Trophoblast cell (in vitro differentiated cells and primary cell): Measurements from ENCODE around the gene AFG1L.
"Not testable (repeated sequence)": the region's sequence is repeated elsewhere in the genome, so short reads cannot be mapped to it uniquely, and the experiment has no call there.

Experiments
- DNase-seq, 2 donors: peaks; one replicate each; pipeline ENCODE4 v3.0.0-alpha.2; 2016
- H2AFZ ChIP-seq: 2 replicates; pipeline ENCODE4 v1.6.1; 2013; ENCODE audit warnings: low read length, moderate library complexity, mild to moderate bottlenecking; ENCODE audit not compliant: insufficient read depth, poor library complexity
- H2AK5ac ChIP-seq: 2 replicates; pipeline ENCODE4 v1.6.1; 2013; ENCODE audit warnings: mild to moderate bottlenecking, low read length
- H2BK120ac ChIP-seq: 2 replicates; pipeline ENCODE4 v1.6.1; 2013; ENCODE audit warnings: low read length, mild to moderate bottlenecking, moderate library complexity; ENCODE audit not compliant: insufficient read depth, poor library complexity
- H2BK12ac ChIP-seq: 2 replicates; pipeline ENCODE4 v1.6.1; 2013; ENCODE audit warnings: mild to moderate bottlenecking, low read length, moderate library complexity
- H2BK5ac ChIP-seq: 2 replicates; pipeline ENCODE4 v1.6.1; 2013; ENCODE audit warnings: low read length, low read depth, moderate library complexity, mild to moderate bottlenecking; ENCODE audit not compliant: poor library complexity
- H3K14ac ChIP-seq: 2 replicates; pipeline ENCODE4 v1.6.1; 2013; ENCODE audit warnings: mild to moderate bottlenecking, low read length
- H3K18ac ChIP-seq: 2 replicates; pipeline ENCODE4 v1.6.1; 2013; ENCODE audit warnings: mild to moderate bottlenecking, low read length
- H3K23ac ChIP-seq: 2 replicates; pipeline ENCODE4 v1.6.1; 2013; ENCODE audit warnings: low read length
- H3K27ac ChIP-seq: 2 replicates; pipeline ENCODE4 v1.5.1; 2013; ENCODE audit warnings: low read depth, mild to moderate bottlenecking, inconsistent platforms, low read length, moderate library complexity
- H3K27me3 ChIP-seq: 2 replicates; pipeline ENCODE4 v1.6.1; 2013; ENCODE audit warnings: inconsistent platforms, mild to moderate bottlenecking, low read length, moderate library complexity; ENCODE audit not compliant: insufficient read depth
- H3K36me3 ChIP-seq, 2 experiments: 1 replicate in 1 of 2; 2 replicates in 1 of 2; pipeline ENCODE4 v1.6.1; 2013; ENCODE audit warnings: low read length in 2 of 2, mild to moderate bottlenecking in 2 of 2, moderate library complexity in 1 of 2; ENCODE audit not compliant: insufficient read depth in 2 of 2, control insufficient read depth in 1 of 2
- H3K4ac ChIP-seq: 2 replicates; pipeline ENCODE4 v1.6.1; 2013; ENCODE audit warnings: low read depth, mild to moderate bottlenecking, low read length, moderate library complexity
- H3K4me1 ChIP-seq, 2 experiments: 1 replicate in 1 of 2; 2 replicates in 1 of 2; pipeline ENCODE4 v1.6.1; 2013; ENCODE audit warnings: low read length in 2 of 2, mild to moderate bottlenecking in 2 of 2, moderate library complexity in 1 of 2; ENCODE audit not compliant: insufficient read depth in 2 of 2, control insufficient read depth in 1 of 2
- H3K4me2 ChIP-seq: 2 replicates; pipeline ENCODE4 v1.6.1; 2013; ENCODE audit warnings: inconsistent platforms, mild to moderate bottlenecking, low read length, moderate library complexity
- H3K4me3 ChIP-seq: 2 replicates; pipeline ENCODE4 v1.5.1; 2013; ENCODE audit warnings: mild to moderate bottlenecking, low read depth, low read length, inconsistent platforms
- H3K79me1 ChIP-seq: one replicate; pipeline ENCODE4 v1.6.1; 2013; ENCODE audit warnings: low read length
- H3K79me2 ChIP-seq: 2 replicates; pipeline ENCODE4 v1.6.1; 2013; ENCODE audit warnings: low read length, mild to moderate bottlenecking; ENCODE audit not compliant: control insufficient read depth, insufficient read depth, poor library complexity
- H3K9ac ChIP-seq: 2 replicates; pipeline ENCODE4 v1.6.1; 2013; ENCODE audit warnings: mild to moderate bottlenecking, low read length
- H3K9me3 ChIP-seq: 2 replicates; pipeline ENCODE4 v1.6.1; 2013; ENCODE audit warnings: low read depth, mild to moderate bottlenecking, control low read depth, inconsistent platforms, low read length; ENCODE audit not compliant: insufficient read depth
- H4K12ac ChIP-seq: 2 replicates; pipeline ENCODE4 v1.6.1; 2013; ENCODE audit warnings: low read depth, mild to moderate bottlenecking, low read length, moderate library complexity
- H4K8ac ChIP-seq: 2 replicates; pipeline ENCODE4 v1.6.1; 2013; ENCODE audit warnings: low read depth, mild to moderate bottlenecking, low read length, moderate library complexity
- H4K91ac ChIP-seq: one replicate; pipeline ENCODE4 v1.6.1; 2013; ENCODE audit warnings: low read depth, mild to moderate bottlenecking, low read length, moderate library complexity
- whole genome bisulfite sequencing: extraction: QIAGEN DNeasy Blood & Tissue Kit; methylation state at CpG from one replicate; pipeline ENCODE4 v1.1.7; 2013; ENCODE audit warnings: missing lambda C conversion rate; ENCODE audit not compliant: insufficient read length, insufficient coverage; ENCODE audit errors: extremely low coverage; 5-methylcytosine and 5-hydroxymethylcytosine counted together

Gene AFG1L

DNA sequence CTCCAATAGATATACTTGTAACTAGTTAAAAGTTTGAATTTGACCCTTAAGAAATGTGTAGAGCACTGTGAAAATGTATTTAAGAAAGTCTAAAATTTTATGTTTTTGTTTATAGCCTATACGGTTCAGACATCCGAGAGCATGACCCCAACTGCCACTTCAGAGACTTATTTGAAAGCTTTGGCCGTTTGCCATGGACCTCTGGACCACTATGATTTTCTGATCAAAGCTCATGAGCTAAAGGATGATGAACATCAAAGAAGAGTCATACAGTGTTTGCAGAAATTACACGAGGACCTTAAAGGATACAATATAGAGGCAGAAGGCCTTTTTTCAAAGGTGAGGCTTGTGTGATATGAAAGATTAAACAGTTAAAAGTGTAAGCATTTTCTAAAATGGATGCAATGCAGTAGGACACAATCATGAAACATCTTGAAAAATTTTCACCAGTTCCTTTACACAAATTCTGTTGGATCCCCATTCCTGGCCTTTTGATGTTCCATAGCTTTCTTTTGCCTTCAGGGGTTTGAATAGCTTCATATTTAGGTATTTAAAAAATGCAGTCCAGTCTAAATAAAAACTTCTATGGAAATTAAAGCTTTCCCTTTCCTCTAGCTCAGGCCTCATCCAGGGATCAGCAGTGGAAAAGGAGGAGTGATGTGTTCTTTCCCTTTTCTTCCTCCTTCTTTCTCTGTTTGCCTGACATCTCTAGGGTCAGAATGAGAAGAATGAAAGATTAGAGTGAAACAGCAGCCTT is 29.0 kb downstream of the AFG1L start:
- Histone ChIP-seq H3K36me3 (peaks cover 2 to 3% of the 10 kb centered on the region in 2 experiments), H3K4me1 (no peaks in the 10 kb centered on the region), H2AK5ac (no peak overlapping the region), H3K4me2 (no peak overlapping the region), H4K12ac (no peak overlapping the region), H3K23ac (no peak overlapping the region), H3K4ac (no peak overlapping the region), H3K79me1 (no peaks in the 10 kb centered on the region), H3K18ac (no peak overlapping the region), H3K14ac (no peak overlapping the region), H3K9ac (no peak overlapping the region), H3K27ac (no peak overlapping the region), H2BK120ac (no peak overlapping the region), H2BK12ac (no peak overlapping the region), H3K27me3 (no peaks in the 10 kb centered on the region), H3K79me2 (no peaks in the 10 kb centered on the region), H2BK5ac (no peak overlapping the region), H4K8ac (no peak overlapping the region), H2AFZ (no peak overlapping the region), H4K91ac (no peak overlapping the region), H3K4me3 (no peak overlapping the region), H3K9me3 (no peaks in the 10 kb centered on the region)
- no CpG with 5 or more reads among the region's 4 CpGs for WGBS
- peak in 1 of 2 donors; percentile 35 for DNase-seq

DNA sequence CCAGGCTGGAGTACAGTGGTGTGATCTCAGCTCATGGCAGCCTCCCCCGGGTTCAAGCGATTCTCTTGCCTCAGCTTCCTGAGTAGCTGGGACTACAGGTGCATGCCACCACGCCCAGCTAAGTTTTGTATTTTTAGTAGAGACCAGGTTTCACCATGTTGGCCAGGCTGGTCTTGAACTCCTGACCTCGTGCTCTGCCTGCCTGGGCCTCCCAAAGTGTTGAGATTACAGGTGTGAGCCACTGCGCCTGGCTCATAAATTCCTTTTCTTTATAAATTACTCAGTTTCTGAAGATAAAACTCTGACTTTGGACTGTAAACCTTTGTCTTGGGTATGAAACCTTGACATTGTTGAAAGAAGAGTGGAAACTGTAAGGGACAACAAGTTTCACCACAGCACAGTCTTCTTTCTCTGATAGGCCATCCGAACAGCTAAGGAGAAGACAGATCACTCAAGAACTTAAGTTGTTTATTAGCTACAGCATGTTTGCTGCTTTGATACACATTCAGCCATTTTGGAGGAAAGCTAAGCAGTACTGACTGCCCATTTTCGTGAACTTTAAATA is 35.4 kb downstream of the AFG1L start:
- not testable (repeated sequence) for H3K4me2 ChIP-seq, H3K18ac ChIP-seq, H4K91ac ChIP-seq, H3K27ac ChIP-seq, H4K12ac ChIP-seq, DNase-seq, H2BK120ac ChIP-seq, H3K4ac ChIP-seq, H3K9me3 ChIP-seq, H3K79me1 ChIP-seq, H2BK5ac ChIP-seq, H3K79me2 ChIP-seq, H4K8ac ChIP-seq, H3K4me3 ChIP-seq, H3K9ac ChIP-seq, H2BK12ac ChIP-seq, H2AK5ac ChIP-seq, H3K27me3 ChIP-seq, H3K4me1 ChIP-seq, H3K23ac ChIP-seq, H3K36me3 ChIP-seq, H3K14ac ChIP-seq, H2AFZ ChIP-seq
- no CpG with 5 or more reads among the region's 7 CpGs for WGBS

DNA sequence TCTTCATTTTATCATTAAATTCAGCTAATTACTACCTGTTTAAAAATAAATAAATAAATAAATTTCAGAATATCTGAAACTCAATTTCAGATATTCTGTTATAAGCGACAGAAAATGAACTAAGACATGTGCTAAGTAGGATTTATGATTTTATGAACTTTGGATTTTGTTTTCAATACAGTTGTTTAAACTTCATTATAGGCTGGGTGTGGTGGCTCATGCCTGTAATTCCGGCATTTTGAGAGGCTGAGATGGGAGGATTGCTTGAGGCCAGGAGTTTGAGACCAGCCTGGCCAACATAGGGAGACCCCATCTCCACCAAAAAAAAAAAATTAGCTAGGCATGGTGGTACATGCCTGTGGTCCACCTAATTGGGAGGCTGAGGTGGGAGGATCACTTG is 36.0 kb downstream of the AFG1L start:
- Histone ChIP-seq H2AFZ (no peak overlapping the region), H3K18ac (no peak overlapping the region), H4K91ac (no peak overlapping the region), H4K12ac (no peak overlapping the region), H3K36me3 (peaks cover 0 to 2% of the 10 kb centered on the region in 2 experiments), H3K79me1 (no peaks in the 10 kb centered on the region), H4K8ac (no peak overlapping the region), H3K4ac (no peak overlapping the region), H2BK12ac (no peak overlapping the region), H3K4me2 (no peak overlapping the region), H3K4me3 (no peak overlapping the region), H3K9me3 (no peaks in the 10 kb centered on the region), H3K79me2 (no peaks in the 10 kb centered on the region), H3K9ac (no peak overlapping the region), H3K23ac (no peak overlapping the region), H3K4me1 (no peaks in the 10 kb centered on the region), H3K27me3 (no peaks in the 10 kb centered on the region), H2BK120ac (no peak overlapping the region), H3K27ac (no peak overlapping the region), H2BK5ac (no peak overlapping the region), H2AK5ac (no peak overlapping the region), H3K14ac (no peak overlapping the region)
- no peak for DNase-seq
- WGBS: no CpG with 5 or more reads among the region's 2 CpGs

DNA sequence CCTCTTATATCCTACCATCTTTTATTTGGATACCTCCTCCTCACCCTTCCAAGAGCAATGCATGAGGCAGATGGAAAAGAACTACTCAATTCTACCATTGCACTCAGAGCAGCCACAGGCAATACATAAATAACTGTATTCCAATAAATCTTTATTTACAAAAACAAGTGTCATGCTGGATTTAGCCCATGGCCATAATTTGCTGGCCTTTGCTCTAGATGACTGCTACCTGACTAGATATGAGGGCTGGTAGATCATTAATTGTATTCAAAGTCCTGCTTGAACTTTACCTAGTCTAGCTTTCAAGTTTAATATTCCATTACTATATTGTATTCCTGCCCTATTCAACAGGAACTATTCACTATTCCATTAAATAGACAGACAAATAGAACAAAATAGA is 37.1 kb downstream of the AFG1L start:
- Histone ChIP-seq H3K79me1 (no peaks in the 10 kb centered on the region), H3K18ac (no peak overlapping the region), H4K8ac (no peak overlapping the region), H3K4ac (no peak overlapping the region), H3K4me2 (no peak overlapping the region), H2AFZ (no peak overlapping the region), H2BK5ac (no peak overlapping the region), H3K9me3 (no peaks in the 10 kb centered on the region), H3K4me3 (no peak overlapping the region), H3K14ac (no peak overlapping the region), H3K27me3 (no peaks in the 10 kb centered on the region), H3K79me2 (no peaks in the 10 kb centered on the region), H4K91ac (no peak overlapping the region), H3K4me1 (no peaks in the 10 kb centered on the region), H4K12ac (no peak overlapping the region), H3K9ac (no peak overlapping the region), H3K36me3 (no peaks in the 10 kb centered on the region), H2AK5ac (no peak overlapping the region), H3K27ac (no peak overlapping the region), H3K23ac (no peak overlapping the region), H2BK120ac (no peak overlapping the region), H2BK12ac (no peak overlapping the region)
- DNase-seq: no peak
